GM21526 (cell line): ENCODE measurements around the gene LRP10.
"Not testable (repeated sequence)": the region's sequence is repeated elsewhere in the genome, so short reads cannot be mapped to it uniquely, and the experiment has no call there.

Source experiments
- ATAC-seq: cut with Tn5 transposase; IDR thresholded peaks from one replicate; pipeline ENCODE4 v1.9.1; 2021; ENCODE audit warnings: moderate library complexity; ENCODE audit not compliant: unreplicated experiment, low FRiP score

LRP10 gene

GRCh38 chr14:22908601-22909000 is 37.1 kb downstream of the LRP10 start:
- ATAC-seq = no peak

- ATAC-seq = no peak
These were observed 39.4 kb downstream of the LRP10 start for GRCh38 chr14:22910916-22911315.

- ATAC-seq = not testable (repeated sequence)
These were observed 43.3 kb downstream of the LRP10 start for GRCh38 chr14:22914836-22915235.

GRCh38 chr14:22915886-22916521 is 44.5 kb downstream of the LRP10 start:
- no peak for ATAC-seq

GRCh38 chr14:22918804-22919600 is 47.5 kb downstream of the LRP10 start, which contains the start of gene RBM23:
TSS of gene RBM23 (minus strand) at chr14:22919149.
- ATAC-seq = peak; percentile 80

- peak; percentile 7 for ATAC-seq
These were observed 48.0 kb downstream of the LRP10 start for GRCh38 chr14:22919601-22919921.

GRCh38 chr14:22920697-22921096 is 49.2 kb downstream of the LRP10 start:
- no peak for ATAC-seq

- no peak for ATAC-seq
These were observed 50.8 kb downstream of the LRP10 start for GRCh38 chr14:22922294-22922693.

GRCh38 chr14:22923746-22924145 is 52.2 kb downstream of the LRP10 start:
- ATAC-seq = no peak

- ATAC-seq = no peak
These were observed 54.0 kb downstream of the LRP10 start for GRCh38 chr14:22925513-22925912.

- ATAC-seq = no peak
These were observed 54.8 kb downstream of the LRP10 start for GRCh38 chr14:22926316-22926715.

GRCh38 chr14:22928237-22929103 is 56.9 kb downstream of the LRP10 start:
- no peak for ATAC-seq

GRCh38 chr14:22929104-22929960 is 57.8 kb downstream of the LRP10 start, which contains the start of gene PRMT5:
TSS of gene PRMT5 (minus strand) at chr14:22929376. CDS start at chr14:22929361, 15 bp downstream.
- ATAC-seq = peak; percentile 83

- no peak for ATAC-seq
These were observed 58.4 kb downstream of the LRP10 start for GRCh38 chr14:22929961-22930364.
